NB4 (cell line): ENCODE measurements around the gene IL3RA.
"Not testable (repeated sequence)": the region's sequence is repeated elsewhere in the genome, so short reads cannot be mapped to it uniquely, and the experiment has no call there.

Experiments
- DNase-seq: peaks from one replicate; pipeline ENCODE4 v3.0.0; 2010; ENCODE audit warnings: low read depth
- H3K4me3 ChIP-seq: one replicate; pipeline ENCODE4 v1.5.1; 2011; ENCODE audit warnings: mild to moderate bottlenecking, low read depth, low read length, moderate library complexity
- CTCF ChIP-seq: IDR thresholded peaks from one replicate; pipeline ENCODE4 v1.5.1; 2012; ENCODE audit warnings: low read depth, low read length
- MAX ChIP-seq: IDR thresholded peaks from 2 replicates; pipeline ENCODE4 v1.6.1; 2011; ENCODE audit warnings: low read depth, low read length
- MYC ChIP-seq: IDR thresholded peaks from 2 replicates; pipeline ENCODE4 v1.6.1; 2011; ENCODE audit warnings: low read depth, low read length
- POLR2A ChIP-seq: IDR thresholded peaks from 2 replicates; pipeline ENCODE4 v1.6.1; 2011; ENCODE audit warnings: mild to moderate bottlenecking; ENCODE audit not compliant: insufficient read length; ENCODE audit errors: extremely low read depth

The IL3RA gene

GRCh38 chrX:1361910-1362309 is 25.3 kb downstream of the IL3RA start:
- DNase-seq = no peak
- no peak overlapping the region for H3K4me3 ChIP-seq
- no peak for TF ChIP-seq MAX
- no peak for TF ChIP-seq MYC
- no peak for TF ChIP-seq POLR2A
- no peak for TF ChIP-seq CTCF

GRCh38 chrX:1366363-1366762 is 29.8 kb downstream of the IL3RA start:
- H3K4me3 ChIP-seq, DNase-seq: not testable (repeated sequence)

GRCh38 chrX:1368385-1368698 is 31.8 kb downstream of the IL3RA start:
- no peak for DNase-seq
- TF ChIP-seq MYC = no peak
- no peak for TF ChIP-seq MAX
- TF ChIP-seq POLR2A = no peak
- no peak for TF ChIP-seq CTCF

GRCh38 chrX:1378306-1378759 is 41.7 kb downstream of the IL3RA start:
- H3K4me3 ChIP-seq = no peak overlapping the region
- DNase-seq = no peak
- no peak for TF ChIP-seq POLR2A

More at GRCh38 chrX:1368385-1368698, 31.8 kb downstream of the IL3RA start:
- H3K4me3 ChIP-seq = no peak overlapping the region

GRCh38 chrX:1380672-1381233 is 44.2 kb downstream of the IL3RA start:
- TF ChIP-seq CTCF (no peak), MYC (no peak), MAX (no peak), POLR2A (peak; percentile 7)
- peak; percentile 33 for DNase-seq
- no peak overlapping the region for H3K4me3 ChIP-seq

GRCh38 chrX:1384658-1385252 is 48.2 kb downstream of the IL3RA start:
- no peak for DNase-seq
- TF ChIP-seq MAX (no peak), MYC (no peak), POLR2A (no peak), CTCF (no peak)
- no peak overlapping the region for H3K4me3 ChIP-seq
